Immature natural killer cell (primary cell): ENCODE results near the gene PSKH1. TPM values are rescaled to one million over a fixed set of nuclear protein-coding genes. Genes with fewer than 3 reads are reported as not detected.

Source experiments
- DNase-seq, 3 donors: peaks; one replicate each; pipeline ENCODE4 v3.0.0; 2022; ENCODE audit warnings: mixed read lengths in 1 of 3
- H3K27ac Mint-ChIP-seq, 6 donors: one replicate each; pipeline ENCODE4 v1.8.0; 2020; ENCODE audit warnings: mixed read lengths in 6 of 6, mild to moderate bottlenecking in 5 of 6, inconsistent platforms in 4 of 6, moderate library complexity in 3 of 6
- H3K27me3 Mint-ChIP-seq, 3 donors: one replicate each; pipeline ENCODE4 v1.8.0; 2020 to 2021; ENCODE audit warnings: low read depth in 3 of 3, mild to moderate bottlenecking in 3 of 3, mixed read lengths in 3 of 3, moderate library complexity in 3 of 3, inconsistent platforms in 1 of 3
- H3K36me3 Mint-ChIP-seq, 3 donors: one replicate each; pipeline ENCODE4 v1.8.0; 2020; ENCODE audit warnings: mixed read lengths in 3 of 3, inconsistent platforms in 2 of 3, mild to moderate bottlenecking in 2 of 3
- H3K4me1 Mint-ChIP-seq, 2 donors: one replicate each; pipeline ENCODE4 v1.8.0; 2020; ENCODE audit warnings: inconsistent platforms in 2 of 2, mild to moderate bottlenecking in 2 of 2, mixed read lengths in 2 of 2, moderate library complexity in 1 of 2
- H3K4me3 Mint-ChIP-seq, 5 donors: one replicate each; pipeline ENCODE4 v1.8.0; 2020; ENCODE audit warnings: mild to moderate bottlenecking in 5 of 5, mixed read lengths in 5 of 5, inconsistent platforms in 3 of 5, moderate library complexity in 3 of 5
- H3K9me3 Mint-ChIP-seq, 6 donors: one replicate each; pipeline ENCODE4 v1.8.0; 2020; ENCODE audit warnings: mild to moderate bottlenecking in 6 of 6, mixed read lengths in 6 of 6, inconsistent platforms in 4 of 6, moderate library complexity in 3 of 6
- polyA plus RNA-seq, 3 donors: library from polyadenylated mRNA; unstranded; fragments of 300-500 nt; fragmentation: Illumina TruSeq; gene quantifications; one replicate each; pipeline ENCODE4 v1.2.3, GENCODE V29; 2021

The PSKH1 gene
- polyA plus RNA-seq = 10 to 100 TPM; 16.4 to 40.6 (median 21.7) TPM

DNA sequence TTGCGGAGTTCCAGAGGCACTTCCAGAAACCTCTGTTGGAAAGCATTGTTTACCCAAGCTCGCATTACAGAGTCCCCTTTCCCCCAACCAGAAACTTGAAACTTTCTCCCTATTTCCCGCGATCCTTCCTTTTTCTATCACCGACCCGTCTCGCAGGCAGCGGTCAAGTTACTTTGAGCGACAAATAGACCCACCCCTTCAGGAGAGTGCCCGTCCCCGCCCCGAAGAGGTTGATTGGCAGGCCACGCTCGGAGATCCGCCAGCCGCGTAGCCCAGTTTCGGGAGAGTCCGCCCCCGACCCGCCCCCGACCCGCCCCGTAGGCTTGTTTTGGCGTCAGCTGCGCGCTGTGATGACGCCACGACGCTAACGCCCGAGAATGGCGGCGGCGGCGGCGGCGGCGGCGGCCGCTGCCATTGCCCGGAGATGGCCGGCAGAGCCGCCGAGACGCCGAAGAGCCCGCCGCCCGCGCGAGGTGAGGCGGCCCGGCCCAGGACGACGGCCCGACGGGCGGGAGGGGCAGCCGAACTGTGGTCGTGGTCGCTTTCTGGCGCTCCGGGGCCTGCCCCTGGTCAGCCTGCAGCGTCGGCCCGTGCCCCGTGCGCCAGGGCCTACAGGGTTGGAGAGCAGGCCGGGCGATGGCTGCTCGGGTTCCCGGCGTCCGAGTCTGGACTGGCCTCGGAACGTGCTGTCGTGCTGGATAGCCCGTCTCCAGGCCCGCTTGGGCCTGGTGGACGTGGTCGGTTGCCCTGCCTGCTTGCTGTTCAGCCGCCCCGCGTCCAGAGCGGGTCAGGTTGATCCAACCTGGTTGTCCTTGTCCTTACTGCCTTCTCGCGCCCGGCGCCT, at the start of gene PSKH1:
PSKH1 (plus strand) TSS at position 356 of the 844 bp plus-strand sequence. CDS start 15,496 bp downstream, outside the sequence.
- Mint-ChIP-seq H3K9me3 (no peaks in the 10 kb centered on the region), H3K36me3 (no peaks in the 10 kb centered on the region), H3K4me3 (peak within 1 kb of the TSS; percentile 89 to 96 (median 93)), H3K27ac (peak within 1 kb of the TSS; percentile 93 to 98 (median 95)), H3K27me3 (peaks cover 0 to 2% (median 0%) of the 10 kb centered on the region in 3 donors), H3K4me1 (peaks cover 38% of the 10 kb centered on the region in 2 donors)
- peak; percentile 87 to 91 (median 91) for DNase-seq

DNA sequence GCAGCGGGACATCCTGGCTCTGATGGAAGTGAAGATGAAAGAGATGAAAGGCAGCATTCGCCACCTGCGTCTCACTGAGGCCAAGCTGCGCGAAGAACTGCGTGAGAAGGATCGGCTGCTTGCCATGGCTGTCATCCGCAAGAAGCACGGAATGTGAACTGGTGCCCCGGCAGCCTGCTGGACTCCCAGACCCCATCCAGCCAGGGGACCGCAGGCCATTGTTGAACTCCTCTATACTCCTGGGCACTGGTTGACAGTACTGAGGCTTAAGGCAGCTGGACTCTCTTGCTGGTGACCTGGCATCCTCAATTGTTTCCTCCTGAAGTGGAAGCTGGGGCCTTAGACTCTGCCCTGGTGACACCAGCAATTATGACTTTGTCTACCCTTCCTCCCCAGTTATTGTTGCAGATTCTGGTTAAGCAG, 49.7 kb upstream of the PSKH1 start:
- Mint-ChIP-seq H3K4me1 (peaks cover 49 to 53% of the 10 kb centered on the region in 2 donors), H3K9me3 (no peaks in the 10 kb centered on the region), H3K27ac (peak overlapping the region; percentile 89 to 96 (median 94)), H3K4me3 (peak overlapping the region; percentile 88 to 96 (median 93)), H3K27me3 (peaks cover 2 to 16% (median 3%) of the 10 kb centered on the region in 3 donors), H3K36me3 (peaks cover 0 to 3% (median 0%) of the 10 kb centered on the region in 3 donors)
- no peak for DNase-seq

DNA sequence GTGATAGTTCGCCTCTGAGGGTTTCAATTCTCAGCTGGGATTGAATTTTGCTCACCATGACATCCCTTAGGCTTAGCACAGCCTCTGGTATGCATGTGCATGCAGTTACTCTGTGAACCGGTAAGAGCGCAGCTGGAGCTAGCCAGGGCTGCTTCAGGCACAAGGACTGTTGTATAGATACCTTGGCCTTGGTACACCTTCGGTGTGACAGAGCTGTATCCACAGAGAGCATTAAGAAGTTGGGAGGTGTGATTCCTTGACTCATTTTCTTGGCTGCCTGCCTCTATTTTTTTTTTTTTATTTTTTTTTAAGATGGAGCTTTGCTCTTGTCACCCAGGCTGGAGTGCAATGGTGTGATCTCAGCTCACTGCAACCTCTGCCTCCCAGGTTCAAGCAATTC, 48.6 kb upstream of the PSKH1 start:
- DNase-seq = no peak
- Mint-ChIP-seq H3K9me3 (no peaks in the 10 kb centered on the region), H3K27me3 (peaks cover 2 to 16% (median 3%) of the 10 kb centered on the region in 3 donors), H3K4me3 (peak overlapping the region; percentile 7 to 96 (median 24)), H3K36me3 (peaks cover 0 to 3% (median 0%) of the 10 kb centered on the region in 3 donors), H3K27ac (peak overlapping the region in 5 of 6 donors; percentile 59 to 94 (median 71)), H3K4me1 (peaks cover 53 to 58% of the 10 kb centered on the region in 2 donors)

DNA sequence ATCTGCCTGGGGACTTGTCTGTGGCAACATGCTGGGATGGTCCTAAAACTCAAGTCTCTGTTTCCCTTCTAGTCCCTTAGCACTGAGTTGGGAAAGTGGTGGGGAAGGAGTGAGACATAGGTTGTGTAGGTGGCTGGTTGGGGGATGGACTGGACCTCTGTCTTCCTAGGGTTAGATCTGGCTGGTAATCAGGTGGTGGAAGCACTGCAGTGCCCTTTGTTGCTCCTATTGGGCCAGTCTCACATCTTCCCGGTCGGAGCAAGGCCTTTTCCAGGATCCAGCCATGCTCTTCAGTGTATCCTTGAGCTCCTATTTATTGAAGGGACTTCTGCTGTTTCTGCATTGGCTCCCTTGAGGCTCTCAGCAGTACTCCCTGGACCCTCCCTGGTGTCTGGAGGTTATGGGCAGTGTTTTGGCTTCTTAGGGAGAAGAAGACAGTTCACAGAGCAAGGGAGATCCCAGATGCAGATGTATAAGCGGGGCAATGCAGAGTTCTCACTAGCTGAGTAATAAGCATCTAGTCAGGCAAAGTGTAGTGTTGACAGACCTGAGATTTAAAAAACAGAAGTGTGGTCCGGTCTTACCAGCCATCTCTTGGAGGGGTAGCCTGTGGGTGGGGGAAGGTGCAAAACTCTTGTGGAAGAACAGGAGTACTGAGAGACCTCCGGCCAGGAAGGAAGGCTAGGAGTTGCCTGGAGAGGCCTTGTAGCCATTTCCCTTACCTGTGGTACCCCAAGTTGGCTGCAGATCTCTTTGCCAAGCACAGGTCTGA, 47.6 kb upstream of the PSKH1 start:
- DNase-seq = no peak
- Mint-ChIP-seq H3K9me3 (no peaks in the 10 kb centered on the region), H3K27ac (peak overlapping the region; percentile 83 to 93 (median 92)), H3K4me1 (peaks cover 55 to 58% of the 10 kb centered on the region in 2 donors), H3K36me3 (peaks cover 0 to 3% (median 0%) of the 10 kb centered on the region in 3 donors), H3K4me3 (peak overlapping the region; percentile 85 to 88 (median 85)), H3K27me3 (peaks cover 2 to 16% (median 3%) of the 10 kb centered on the region in 3 donors)

DNA sequence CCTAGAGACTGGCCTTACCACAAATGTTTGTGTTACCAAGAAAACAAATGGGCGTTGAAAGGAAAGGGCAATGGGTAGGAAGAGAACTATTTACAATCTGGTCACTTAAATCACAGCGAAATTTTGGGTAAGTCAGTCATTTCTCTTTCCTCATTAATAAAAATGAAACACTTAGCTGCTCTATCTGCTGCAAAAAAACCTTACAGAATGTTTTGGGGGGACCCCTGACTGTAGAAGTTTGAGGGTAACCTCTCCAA, 47.1 kb upstream of the PSKH1 start:
- Mint-ChIP-seq H3K4me1 (peaks cover 55 to 58% of the 10 kb centered on the region in 2 donors), H3K27me3 (peaks cover 2 to 16% (median 3%) of the 10 kb centered on the region in 3 donors), H3K4me3 (peak overlapping the region; percentile 85 to 88 (median 85)), H3K27ac (peak overlapping the region; percentile 83 to 93 (median 92)), H3K9me3 (no peaks in the 10 kb centered on the region), H3K36me3 (peaks cover 0 to 3% (median 0%) of the 10 kb centered on the region in 3 donors)
- DNase-seq = no peak

DNA sequence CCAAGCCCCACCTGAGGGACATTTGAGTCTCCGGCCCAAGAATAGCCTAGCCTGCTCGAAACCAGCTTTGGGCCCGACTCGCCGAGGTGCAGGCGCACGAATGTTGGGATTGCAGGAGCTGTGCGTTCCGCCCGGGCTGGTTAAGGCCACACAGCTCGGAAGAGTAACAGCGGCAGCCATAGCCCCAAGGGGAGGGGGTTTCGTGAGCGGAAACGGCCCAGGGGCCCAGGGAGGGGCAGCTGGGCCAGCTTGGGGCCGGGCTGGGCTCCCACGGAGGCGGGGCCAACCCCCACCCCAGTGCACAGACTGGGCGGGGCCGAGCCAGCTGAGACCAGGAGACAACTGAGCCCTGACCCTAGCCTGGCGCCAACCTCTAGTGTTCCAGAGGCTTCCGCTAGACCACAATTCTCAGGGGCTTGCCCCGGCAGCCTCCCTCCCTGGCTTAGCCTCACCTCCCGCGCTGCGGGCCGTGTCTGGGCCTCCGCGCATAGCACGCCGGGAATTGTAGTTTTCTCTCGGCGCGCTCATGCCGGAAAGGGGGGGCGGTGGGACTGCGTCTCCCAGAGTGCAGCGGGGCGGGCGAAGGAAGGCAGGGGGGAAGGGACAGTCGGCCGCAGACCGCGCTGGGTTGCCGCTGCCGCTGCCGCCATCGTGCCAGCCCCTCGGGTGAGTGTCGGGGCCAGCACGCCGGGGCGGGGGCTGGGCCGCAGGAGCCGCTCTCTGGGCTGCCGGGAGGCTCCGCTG, 46.6 kb upstream of the PSKH1 start, which contains the start of gene NUTF2:
NUTF2 (plus strand) TSS at position 614 of the 744 bp plus-strand sequence. CDS start 18,198 bp downstream, outside the sequence.
- Mint-ChIP-seq H3K4me1 (peaks cover 52 to 55% of the 10 kb centered on the region in 2 donors), H3K4me3 (peak within 1 kb of the TSS; percentile 85 to 88 (median 85)), H3K27ac (peak within 1 kb of the TSS; percentile 83 to 93 (median 92)), H3K9me3 (no peaks in the 10 kb centered on the region), H3K27me3 (peaks cover 2 to 16% (median 2%) of the 10 kb centered on the region in 3 donors), H3K36me3 (peaks cover 0 to 3% (median 0%) of the 10 kb centered on the region in 3 donors)
- peak; percentile 95 to 96 (median 95) for DNase-seq

DNA sequence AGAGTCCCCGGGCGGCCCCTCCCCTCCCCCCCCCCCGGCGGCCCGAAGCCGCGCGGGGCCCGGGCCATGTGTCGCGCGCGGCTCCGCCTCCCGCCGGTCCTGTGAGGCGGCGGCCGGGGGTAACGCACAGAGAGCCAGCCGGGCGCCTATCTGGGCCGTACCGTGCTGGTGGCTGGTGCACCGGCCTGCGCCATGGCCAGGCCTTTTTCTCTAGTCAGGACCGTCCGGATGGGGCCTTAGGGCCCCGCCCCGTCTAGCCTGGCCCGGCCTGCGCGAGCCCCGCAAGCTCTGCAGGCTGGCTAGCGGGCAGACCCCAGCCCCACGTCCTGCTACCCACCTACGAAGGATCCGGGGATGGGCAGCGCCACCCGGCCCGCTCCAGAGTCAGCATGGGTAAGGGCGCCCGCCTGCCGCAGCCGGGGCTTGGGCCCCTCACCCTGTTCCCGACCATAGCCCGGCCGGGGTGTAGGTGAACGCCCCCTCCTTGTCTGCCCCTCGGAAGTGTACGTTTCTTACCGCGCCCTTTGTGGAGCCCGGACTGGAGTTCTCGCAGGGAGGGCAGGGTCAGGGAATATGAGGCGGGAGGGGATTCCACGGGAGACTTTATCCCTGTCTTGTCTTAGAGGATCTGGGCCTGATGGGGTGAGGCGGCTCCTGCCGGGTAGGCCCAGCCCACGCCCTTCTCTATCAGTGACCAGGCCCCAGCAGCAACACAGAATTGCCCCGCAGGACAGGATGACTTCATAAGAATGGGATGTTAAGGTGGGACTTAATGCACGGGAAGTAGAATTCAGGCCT, 45.8 kb upstream of the PSKH1 start, which contains the start of gene CENPT:
CENPT (minus strand) TSS at position 630 of the 798 bp plus-strand sequence. CDS start 13,834 bp downstream, outside the sequence.
- no peak for DNase-seq
- peak within 1 kb of the TSS; percentile 85 to 88 (median 85) for H3K4me3 Mint-ChIP-seq
- H3K27me3 Mint-ChIP-seq = peaks cover 1 to 14% (median 2%) of the 10 kb centered on the region in 3 donors
- peaks cover 49 to 50% of the 10 kb centered on the region in 2 donors for H3K4me1 Mint-ChIP-seq
- H3K36me3 Mint-ChIP-seq = peaks cover 0 to 3% (median 0%) of the 10 kb centered on the region in 3 donors
- no peaks in the 10 kb centered on the region for H3K9me3 Mint-ChIP-seq
- peak within 1 kb of the TSS; percentile 55 to 92 (median 83) for H3K27ac Mint-ChIP-seq

DNA sequence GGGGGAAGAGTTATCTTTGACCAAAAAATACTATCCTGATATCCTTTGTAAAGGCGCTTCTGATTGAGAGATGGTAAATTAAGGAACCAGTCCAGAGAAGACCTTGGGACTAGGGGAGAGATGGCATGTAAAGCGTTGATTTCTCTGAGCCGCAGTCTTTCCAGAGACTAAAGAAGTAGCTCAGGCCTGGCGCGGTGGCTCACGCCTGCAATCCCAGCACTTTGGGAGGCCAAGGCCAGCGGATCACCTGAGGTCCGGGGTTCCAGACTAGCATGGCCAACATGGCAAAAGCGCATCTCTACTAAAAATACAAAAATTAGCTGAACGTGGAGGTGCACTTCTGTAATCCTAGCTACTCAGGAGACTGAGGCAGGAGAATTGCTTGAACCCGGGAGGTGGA, 44.9 kb upstream of the PSKH1 start:
- peaks cover 0 to 3% (median 0%) of the 10 kb centered on the region in 3 donors for H3K36me3 Mint-ChIP-seq
- H3K4me1 Mint-ChIP-seq = peaks cover 44% of the 10 kb centered on the region in 2 donors
- peak overlapping the region in 1 of 6 donors; percentile 62 for H3K27ac Mint-ChIP-seq
- no peak for DNase-seq
- H3K27me3 Mint-ChIP-seq = peaks cover 1 to 12% (median 2%) of the 10 kb centered on the region in 3 donors
- H3K4me3 Mint-ChIP-seq = peak overlapping the region; percentile 75 to 85 (median 83)
- no peaks in the 10 kb centered on the region for H3K9me3 Mint-ChIP-seq

DNA sequence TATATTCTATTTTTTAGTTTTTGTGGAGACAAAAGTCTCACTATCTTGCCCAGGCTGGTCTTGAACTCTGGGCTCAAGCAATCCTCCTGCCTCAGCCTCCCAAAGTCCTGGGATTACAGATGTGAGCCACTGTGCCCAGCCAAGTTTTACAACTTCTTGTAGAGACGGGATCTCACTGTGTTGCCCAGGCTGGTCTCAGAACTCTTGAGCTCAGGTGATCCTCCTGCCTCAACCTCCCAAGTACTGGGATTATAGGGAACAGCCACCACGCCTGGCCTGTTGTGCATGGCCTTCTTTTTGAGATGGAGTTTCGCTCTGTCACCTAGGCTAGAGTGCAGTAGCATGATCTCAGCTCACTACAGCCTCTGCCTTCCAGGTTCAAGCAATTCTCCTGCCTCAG, 39.4 kb upstream of the PSKH1 start:
- no peak overlapping the region for H3K4me3 Mint-ChIP-seq

DNA sequence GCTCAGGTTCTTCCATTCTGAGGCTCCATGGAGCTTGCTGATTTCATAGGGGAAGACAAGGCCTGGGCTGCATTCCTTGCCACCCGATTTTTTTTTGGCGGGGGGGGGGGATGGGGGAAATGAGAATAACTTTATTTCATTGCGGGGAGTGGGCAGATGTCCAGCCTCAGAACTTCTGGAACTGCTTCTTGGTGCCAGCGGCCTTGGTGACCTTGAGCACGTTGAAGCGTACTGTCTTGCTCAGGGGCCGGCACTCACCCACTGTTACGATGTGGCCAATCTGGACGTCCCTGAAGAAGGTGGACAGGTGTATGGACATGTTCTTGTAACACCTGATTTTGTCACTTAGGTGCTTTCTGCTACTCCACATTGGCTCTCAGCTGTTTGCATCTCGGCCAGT, 37.3 kb upstream of the PSKH1 start:
- no peak for DNase-seq

More for the DNA sequence above, 39.4 kb upstream of the PSKH1 start:
- H3K4me1 Mint-ChIP-seq = peaks cover 24 to 34% of the 10 kb centered on the region in 2 donors
- DNase-seq = no peak
- H3K36me3 Mint-ChIP-seq = peaks cover 0 to 3% (median 0%) of the 10 kb centered on the region in 3 donors
- peaks cover 0 to 1% (median 0%) of the 10 kb centered on the region in 3 donors for H3K27me3 Mint-ChIP-seq
- H3K9me3 Mint-ChIP-seq = no peaks in the 10 kb centered on the region
- no peak overlapping the region for H3K27ac Mint-ChIP-seq

DNA sequence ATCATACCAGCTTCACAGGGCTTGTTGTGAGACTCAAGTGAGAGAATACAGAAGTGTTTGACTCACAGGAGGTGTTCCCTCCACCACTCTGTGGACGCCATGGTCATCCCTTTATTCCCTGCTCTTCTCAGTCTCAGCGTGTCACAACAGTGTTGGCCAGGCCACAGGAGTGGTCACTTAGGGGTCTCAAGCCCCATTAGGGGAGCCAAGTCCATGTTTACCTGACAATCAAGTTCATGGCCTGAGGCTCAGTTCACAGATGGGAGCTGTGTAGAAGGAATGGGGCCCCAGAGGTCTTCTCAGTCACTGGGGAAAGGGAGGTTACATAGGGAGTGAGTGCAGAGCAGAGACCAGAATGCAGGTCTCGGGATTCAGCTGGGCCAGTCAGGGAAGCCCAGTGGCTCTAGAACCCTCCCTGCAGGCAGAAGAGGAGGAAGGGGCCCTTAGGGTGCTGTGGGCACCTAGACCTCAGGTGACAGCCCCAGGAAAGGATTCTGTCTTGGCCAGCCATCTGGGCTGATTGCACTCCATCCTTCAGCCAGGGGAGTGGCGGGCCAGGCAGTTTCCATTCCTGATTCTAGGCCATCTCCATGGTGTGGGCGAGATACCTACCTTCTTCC, 36.0 kb upstream of the PSKH1 start:
- H3K36me3 Mint-ChIP-seq = peaks cover 0 to 3% (median 0%) of the 10 kb centered on the region in 3 donors
- no peak overlapping the region for H3K4me3 Mint-ChIP-seq
- H3K4me1 Mint-ChIP-seq = peaks cover 32 to 35% of the 10 kb centered on the region in 2 donors
- peak overlapping the region in 4 of 6 donors; percentile 41 to 84 (median 58) for H3K27ac Mint-ChIP-seq
- no peaks in the 10 kb centered on the region for H3K9me3 Mint-ChIP-seq
- no peak for DNase-seq
- peaks cover 0 to 2% (median 1%) of the 10 kb centered on the region in 3 donors for H3K27me3 Mint-ChIP-seq

More for the DNA sequence above, 37.3 kb upstream of the PSKH1 start:
- H3K9me3 Mint-ChIP-seq = no peaks in the 10 kb centered on the region
- no peak overlapping the region for H3K27ac Mint-ChIP-seq
- H3K36me3 Mint-ChIP-seq = peaks cover 0 to 3% (median 0%) of the 10 kb centered on the region in 3 donors
- H3K4me1 Mint-ChIP-seq = peaks cover 25 to 35% of the 10 kb centered on the region in 2 donors
- no peak overlapping the region for H3K4me3 Mint-ChIP-seq
- H3K27me3 Mint-ChIP-seq = peaks cover 0 to 1% (median 0%) of the 10 kb centered on the region in 3 donors
